Peyer's patch (tissue), 4 donors: ENCODE results near the gene HSD17B8. TPM values are rescaled to one million over a fixed set of nuclear protein-coding genes. Genes with fewer than 3 reads are reported as not detected.

Source experiments
- DNase-seq, 3 donors: peaks; one replicate each; pipeline ENCODE4 v3.0.0-alpha.2; 2017 to 2019
- H3K27ac ChIP-seq, 4 donors: fragments of 200-600 bp; sonication (generic); one replicate each; pipeline ENCODE4 v1.5.1; 2016 to 2019
- H3K27me3 ChIP-seq, 2 donors: fragments of 200-600 bp; sonication (generic); one replicate each; pipeline ENCODE4 v1.5.1; 2019
- H3K36me3 ChIP-seq, 3 donors: fragments of 200-600 bp; sonication (generic); one replicate each; pipeline ENCODE4 v1.5.1; 2016 to 2019
- H3K4me1 ChIP-seq, 4 donors: fragments of 200-600 bp; sonication (generic); one replicate each; pipeline ENCODE4 v1.5.1; 2016 to 2019
- H3K4me3 ChIP-seq, 4 donors: fragments of 200-600 bp; sonication (generic); 1 replicate in 3 of 4; 2 replicates in 1 of 4; pipeline ENCODE4 v1.5.1; 2016 to 2019; ENCODE audit warnings: mild to moderate bottlenecking in 1 of 4
- H3K9me3 ChIP-seq, 4 donors: fragments of 200-600 bp; sonication (generic); one replicate each; pipeline ENCODE4 v1.5.1; 2016 to 2019; ENCODE audit warnings: mild to moderate bottlenecking in 1 of 4
- CTCF ChIP-seq, 6 experiments: fragments of 450-650 bp in 4 of 6; fragments of 200-600 bp in 2 of 6; sonication (generic) in 1 of 6; IDR thresholded peaks; one replicate each; pipeline ENCODE4 v1.5.1; 2017 to 2019; ENCODE audit warnings: antibody characterized with exemption in 6 of 6, mild to moderate bottlenecking in 3 of 6, moderate library complexity in 1 of 6
- POLR2A ChIP-seq, 2 donors: fragments of 450-650 bp; IDR thresholded peaks; one replicate each; pipeline ENCODE4 v1.5.1; 2017; ENCODE audit warnings: antibody characterized with exemption in 2 of 2, mild to moderate bottlenecking in 2 of 2, moderate library complexity in 2 of 2
- total RNA-seq, 4 donors: library from RNA; depleted of rRNA; stranded (reverse); fragments of >200 nt; gene quantifications; one replicate each; pipeline ENCODE4 v1.1.0, GENCODE V29; 2016

The HSD17B8 gene
- total RNA-seq, 4 donors from 2014 or later = 26.4 to 58.0 (median 44.0) TPM

GRCh38 chr6:33185654-33186187 is 18.7 kb upstream of the HSD17B8 start:
- no peak for TF ChIP-seq CTCF (IDR thresholded peaks at IDR 0.05)
- TF ChIP-seq POLR2A (IDR thresholded peaks at IDR 0.05) = no peak
- no peak overlapping the region for H3K4me3 ChIP-seq
- no peaks in the 10 kb centered on the region for H3K27me3 ChIP-seq
- H3K36me3 ChIP-seq = no peaks in the 10 kb centered on the region
- no peak for DNase-seq
- no peak overlapping the region for H3K27ac ChIP-seq
- H3K4me1 ChIP-seq = peaks cover 0 to 3% (median 0%) of the 10 kb centered on the region in 4 donors
- H3K9me3 ChIP-seq = no peaks in the 10 kb centered on the region

- H3K36me3 ChIP-seq = no peaks in the 10 kb centered on the region
- peaks cover 0 to 6% of the 10 kb centered on the region in 2 donors for H3K27me3 ChIP-seq
- no peak for DNase-seq
- no peak overlapping the region for H3K27ac ChIP-seq
- peaks cover 0 to 13% (median 7%) of the 10 kb centered on the region in 4 donors for H3K4me1 ChIP-seq
- no peaks in the 10 kb centered on the region for H3K9me3 ChIP-seq
- TF ChIP-seq POLR2A (IDR thresholded peaks at IDR 0.05) (no peak), CTCF (IDR thresholded peaks at IDR 0.05) (no peak)
- H3K4me3 ChIP-seq = no peak overlapping the region
Measured at GRCh38 chr6:33187809-33188208, 16.6 kb upstream of the HSD17B8 start.

DNA sequence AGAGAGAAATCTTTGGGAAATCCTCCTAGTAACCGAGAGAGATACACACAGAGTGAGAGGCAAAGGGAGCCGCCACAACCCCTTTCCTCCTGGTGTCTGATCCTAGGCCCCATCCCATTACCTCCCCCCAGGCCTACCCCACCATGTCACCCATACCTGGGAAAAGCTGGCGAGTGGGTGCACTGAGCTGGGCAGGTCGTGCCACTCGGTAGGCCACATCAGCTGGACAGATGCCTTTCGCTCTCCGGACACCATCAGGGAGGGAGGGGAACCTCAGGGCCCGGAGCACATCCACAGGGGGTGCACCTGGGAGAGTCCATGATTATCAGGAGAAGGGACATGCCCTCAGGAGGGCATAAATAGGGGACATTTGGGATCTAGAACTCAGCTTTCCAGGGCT is 15.3 kb upstream of the HSD17B8 start:
- peaks cover 0 to 9% of the 10 kb centered on the region in 2 donors for H3K27me3 ChIP-seq
- peaks cover 0 to 15% (median 10%) of the 10 kb centered on the region in 4 donors for H3K4me1 ChIP-seq
- H3K9me3 ChIP-seq = no peaks in the 10 kb centered on the region
- H3K4me3 ChIP-seq = no peak overlapping the region
- H3K36me3 ChIP-seq = peaks cover 0 to 2% (median 0%) of the 10 kb centered on the region in 3 donors
- H3K27ac ChIP-seq = no peak overlapping the region
- DNase-seq = no peak
- TF ChIP-seq POLR2A (IDR thresholded peaks at IDR 0.05) = no peak
- no peak for TF ChIP-seq CTCF (IDR thresholded peaks at IDR 0.05)

DNA sequence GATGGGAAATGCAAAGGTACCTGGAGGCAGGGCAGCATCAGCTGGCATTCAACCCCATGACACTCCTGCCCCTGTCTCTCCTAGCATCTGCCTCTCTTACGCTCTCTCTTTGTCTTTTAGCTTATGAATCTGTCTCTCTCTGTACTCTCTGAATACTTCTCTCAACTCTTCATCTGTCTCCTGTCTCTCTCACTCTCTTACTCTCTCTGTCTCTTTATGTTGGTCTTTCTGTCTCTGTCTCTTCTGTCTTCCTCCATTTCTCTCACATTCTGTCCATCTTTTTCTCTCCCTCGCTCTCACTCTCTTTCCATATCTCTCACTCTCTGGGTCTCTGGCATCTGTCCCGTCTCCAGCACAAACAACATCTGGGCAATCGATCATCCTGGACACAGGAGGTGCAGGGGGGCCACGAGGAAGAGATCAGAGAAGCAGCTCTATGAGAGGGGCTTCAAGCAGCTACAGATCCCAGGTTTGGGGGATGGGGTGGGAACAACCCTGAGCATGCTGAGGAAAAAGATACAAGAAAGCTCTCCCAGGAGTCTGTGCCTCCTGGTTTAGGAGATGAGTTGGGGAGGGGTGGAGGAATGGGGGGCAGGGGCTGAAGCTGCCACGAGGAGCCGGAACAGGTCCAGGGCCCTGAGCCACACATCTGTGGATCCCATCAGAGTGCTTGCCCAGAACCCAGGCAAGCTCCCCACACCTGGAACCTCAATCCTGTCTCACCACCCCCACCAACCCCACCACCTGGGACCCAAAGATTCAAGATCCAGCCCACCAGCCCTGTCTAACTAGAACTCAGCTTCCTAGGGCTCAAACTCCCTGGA is 14.6 kb upstream of the HSD17B8 start:
- H3K9me3 ChIP-seq = no peaks in the 10 kb centered on the region
- TF ChIP-seq CTCF (IDR thresholded peaks at IDR 0.05) (no peak), POLR2A (IDR thresholded peaks at IDR 0.05) (no peak)
- peaks cover 0 to 15% (median 10%) of the 10 kb centered on the region in 4 donors for H3K4me1 ChIP-seq
- no peak for DNase-seq
- H3K4me3 ChIP-seq = no peak overlapping the region
- H3K27ac ChIP-seq = no peak overlapping the region
- H3K36me3 ChIP-seq = peaks cover 0 to 8% (median 0%) of the 10 kb centered on the region in 3 donors
- peaks cover 0 to 9% of the 10 kb centered on the region in 2 donors for H3K27me3 ChIP-seq

- peaks cover 0 to 9% of the 10 kb centered on the region in 2 donors for H3K27me3 ChIP-seq
- TF ChIP-seq CTCF (IDR thresholded peaks at IDR 0.05) (no peak), POLR2A (IDR thresholded peaks at IDR 0.05) (no peak)
- no peaks in the 10 kb centered on the region for H3K9me3 ChIP-seq
- peaks cover 0 to 15% (median 10%) of the 10 kb centered on the region in 4 donors for H3K4me1 ChIP-seq
- no peak for DNase-seq
- H3K4me3 ChIP-seq = no peak overlapping the region
- peaks cover 0 to 16% (median 0%) of the 10 kb centered on the region in 3 donors for H3K36me3 ChIP-seq
- H3K27ac ChIP-seq = no peak overlapping the region
Measured at GRCh38 chr6:33190504-33191107, 13.8 kb upstream of the HSD17B8 start.
